Bone marrow (tissue), 2 donors: ENCODE data around the gene LHPP.

Experiments used
- DNase-seq, 2 donors: peaks; one replicate each; lab custom pipeline; 2025; lab: John Stamatoyannopoulos, UW

Gene LHPP

DNA sequence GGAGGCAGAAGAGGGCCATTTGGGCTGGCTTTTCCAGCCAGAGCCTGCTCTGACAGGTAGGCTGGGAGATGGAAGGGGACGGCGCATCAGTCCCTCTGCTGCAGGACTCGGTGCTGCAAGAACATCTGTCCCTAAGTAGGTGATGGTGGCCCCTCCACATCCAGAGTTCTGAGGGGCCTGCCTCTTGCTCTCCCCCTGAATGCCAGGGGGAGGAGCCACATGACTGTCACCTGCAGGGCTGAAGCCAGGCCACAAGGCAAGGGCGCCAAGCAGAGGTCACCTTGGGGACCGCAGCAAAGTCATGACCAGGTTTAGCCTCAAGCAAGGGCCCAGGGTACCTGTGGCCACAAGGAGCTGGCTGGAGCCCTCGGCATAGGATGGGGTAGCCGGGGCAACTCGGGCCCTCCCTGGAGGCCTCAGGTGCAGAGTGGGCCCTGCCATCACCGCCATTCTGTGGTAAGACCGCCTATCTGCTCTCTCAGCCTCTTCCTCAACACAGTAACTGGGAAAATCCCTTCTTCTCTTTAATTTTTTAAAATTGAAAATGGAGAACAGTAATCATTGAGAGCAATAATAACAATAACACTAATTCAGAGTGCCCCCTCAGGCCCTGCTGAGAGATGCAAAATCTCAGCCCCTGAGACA is 183.3 kb downstream of the LHPP start:
- no peak for DNase-seq

DNA sequence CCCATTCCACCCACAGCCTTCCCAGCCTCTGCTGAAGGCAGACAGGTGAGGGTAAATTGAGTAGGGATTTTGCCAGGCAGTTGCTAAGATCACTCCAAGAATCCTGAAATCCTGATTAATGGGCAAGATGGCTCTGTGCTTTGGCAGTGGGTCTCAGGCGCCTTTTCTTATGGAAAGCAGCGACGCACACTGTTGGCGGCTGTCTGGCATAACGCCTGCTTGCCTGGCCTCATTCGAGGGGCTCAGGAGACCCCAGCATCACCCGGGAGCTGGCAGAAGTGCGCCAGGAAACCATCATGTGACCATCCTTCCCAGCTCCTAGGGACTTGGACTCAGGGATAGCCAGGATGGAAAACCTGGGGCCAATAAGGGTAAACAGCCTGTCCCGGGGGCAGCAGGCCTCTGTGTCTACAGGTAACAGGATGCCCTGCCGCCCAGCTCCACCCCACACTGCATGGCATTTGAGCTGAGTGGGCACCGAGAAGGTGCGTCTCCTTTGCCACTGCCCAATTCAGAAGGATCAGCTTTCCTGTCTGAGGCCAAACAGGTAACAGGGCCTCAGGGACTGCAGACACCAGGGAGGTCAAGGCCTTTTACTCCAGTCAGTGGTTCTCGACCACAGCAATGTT is 184.0 kb downstream of the LHPP start:
- DNase-seq = no peak

GRCh38 chr10:124646483-124647352 is 185.1 kb downstream of the LHPP start:
- peak; percentile 20 to 26 for DNase-seq

DNA sequence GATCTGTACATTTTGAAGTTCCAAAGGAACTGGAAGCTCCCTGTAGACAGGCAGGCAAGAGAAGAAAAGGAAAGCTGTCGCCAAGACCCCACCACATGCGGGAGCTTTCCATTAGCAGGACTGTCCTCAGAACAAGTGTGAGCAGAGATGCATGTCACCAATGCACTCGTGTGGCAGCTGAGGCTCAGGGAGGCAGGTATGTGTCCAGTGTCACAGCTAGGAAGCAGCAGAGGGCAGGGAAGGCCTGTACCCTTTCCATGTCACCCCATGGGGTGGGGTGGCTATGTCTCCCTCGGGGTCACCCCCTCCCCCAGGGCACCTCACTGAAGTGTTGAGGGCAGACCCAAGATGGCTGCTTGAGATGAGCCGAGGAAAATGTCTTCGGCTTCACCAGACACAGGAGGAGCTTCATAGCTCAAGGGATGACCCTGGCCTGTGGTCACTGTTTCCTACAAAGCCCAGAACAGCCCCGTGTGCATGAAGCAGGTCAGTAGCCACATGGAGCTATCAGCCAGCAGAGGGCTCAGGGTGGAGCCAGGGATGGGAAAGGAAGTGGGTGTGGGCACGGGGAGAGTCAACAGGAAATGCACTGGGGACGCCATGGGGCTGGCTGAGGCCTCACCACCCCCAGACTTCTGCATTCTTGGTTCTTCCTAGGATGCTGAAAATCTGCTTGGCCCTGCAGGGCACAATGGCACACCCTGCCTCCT is 186.0 kb downstream of the LHPP start:
- peak; percentile 51 to 94 for DNase-seq

- DNase-seq = no peak
Measured at GRCh38 chr10:124648131-124648475, 186.5 kb downstream of the LHPP start.

DNA sequence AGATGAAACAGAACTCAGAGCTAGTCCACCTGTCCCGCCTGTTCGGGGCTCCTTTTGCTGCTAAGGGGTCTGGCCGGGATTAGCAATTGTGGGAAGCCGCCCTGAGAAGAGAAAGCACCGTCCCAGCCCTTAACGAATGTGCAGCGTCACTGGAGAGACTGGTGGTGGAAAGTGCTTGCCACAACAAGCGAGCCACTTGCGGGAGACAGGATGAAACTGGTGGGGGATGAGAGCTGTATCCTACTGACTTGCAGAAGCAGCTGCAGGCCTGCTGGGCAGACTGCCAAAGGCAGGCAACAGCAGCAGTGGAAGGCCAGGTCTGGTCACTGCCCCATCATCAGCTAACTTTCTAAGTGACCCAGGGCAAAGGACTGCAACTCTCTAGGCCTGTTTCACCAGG is 187.1 kb downstream of the LHPP start:
- peak in 1 of 2 donors; percentile 87 for DNase-seq

- no peak for DNase-seq
Measured at GRCh38 chr10:124649214-124649613, 187.6 kb downstream of the LHPP start.

DNA sequence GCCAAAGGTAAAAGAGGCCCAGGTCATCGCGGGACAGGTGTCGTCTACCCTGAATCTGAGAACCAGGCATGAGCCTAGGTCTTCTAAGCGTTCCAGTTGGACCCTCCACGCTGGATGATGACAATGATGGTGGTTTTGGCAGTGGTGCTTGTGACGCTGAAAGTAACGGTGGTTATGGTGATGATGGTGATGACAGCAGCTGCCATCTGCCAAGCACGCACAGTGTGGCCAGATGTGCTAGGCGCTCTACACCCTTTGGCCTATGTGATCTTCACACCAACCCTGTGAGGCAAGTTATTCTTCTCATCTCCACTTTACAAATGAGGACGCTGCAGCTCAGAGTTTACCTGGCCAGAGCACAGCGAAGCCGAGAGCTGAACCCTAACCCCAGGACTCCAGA is 188.6 kb downstream of the LHPP start:
- DNase-seq = no peak

GRCh38 chr10:124650820-124651401 is 189.3 kb downstream of the LHPP start:
- DNase-seq = peak in 1 of 2 donors; percentile 82

DNA sequence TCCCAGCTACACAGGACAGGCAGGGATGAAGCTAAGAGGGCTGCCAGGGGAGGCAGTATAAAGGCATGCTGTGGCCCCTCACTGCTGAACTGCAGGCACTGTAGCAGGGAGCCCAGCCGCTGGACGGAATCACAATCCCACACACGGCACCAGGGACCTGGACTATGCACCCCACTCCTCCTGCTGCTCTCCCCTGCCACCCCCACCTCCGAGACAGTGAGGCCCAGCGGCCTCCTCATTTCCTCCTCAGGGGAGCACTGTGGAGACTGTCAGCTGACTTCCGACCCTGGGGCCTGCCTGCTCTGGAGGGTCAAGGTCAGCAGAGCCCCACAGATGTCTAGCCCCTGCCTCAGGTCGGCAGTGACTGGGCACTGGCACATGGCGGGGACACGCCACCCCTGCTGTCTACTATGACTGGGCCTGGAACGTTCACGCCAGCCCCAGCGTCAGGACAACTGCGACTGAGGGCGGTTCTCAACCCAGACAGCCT is 189.8 kb downstream of the LHPP start:
- no peak for DNase-seq

- no peak for DNase-seq
Measured at GRCh38 chr10:124652200-124652599, 190.6 kb downstream of the LHPP start.

DNA sequence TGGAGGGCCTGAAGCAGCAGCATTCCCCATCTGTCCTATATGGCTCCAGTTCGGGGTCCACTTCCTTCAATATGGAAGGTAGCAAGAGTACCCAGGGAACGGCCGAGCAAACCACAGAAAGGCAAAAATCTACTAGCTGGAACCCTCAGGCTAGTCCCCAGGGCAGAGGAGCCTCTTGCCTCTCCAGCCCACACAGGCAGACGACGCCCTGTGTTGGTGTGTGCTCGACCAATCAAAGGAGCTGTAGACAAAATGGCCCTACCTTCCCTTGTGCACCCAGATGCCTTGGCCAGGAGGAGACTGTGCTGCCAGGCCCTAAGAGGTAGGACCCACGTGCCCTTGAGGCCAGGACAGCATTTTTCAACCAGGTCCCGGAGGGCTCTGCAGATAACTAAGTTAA is 191.1 kb downstream of the LHPP start:
- no peak for DNase-seq

- no peak for DNase-seq
Measured at GRCh38 chr10:124653311-124653710, 191.7 kb downstream of the LHPP start.

DNA sequence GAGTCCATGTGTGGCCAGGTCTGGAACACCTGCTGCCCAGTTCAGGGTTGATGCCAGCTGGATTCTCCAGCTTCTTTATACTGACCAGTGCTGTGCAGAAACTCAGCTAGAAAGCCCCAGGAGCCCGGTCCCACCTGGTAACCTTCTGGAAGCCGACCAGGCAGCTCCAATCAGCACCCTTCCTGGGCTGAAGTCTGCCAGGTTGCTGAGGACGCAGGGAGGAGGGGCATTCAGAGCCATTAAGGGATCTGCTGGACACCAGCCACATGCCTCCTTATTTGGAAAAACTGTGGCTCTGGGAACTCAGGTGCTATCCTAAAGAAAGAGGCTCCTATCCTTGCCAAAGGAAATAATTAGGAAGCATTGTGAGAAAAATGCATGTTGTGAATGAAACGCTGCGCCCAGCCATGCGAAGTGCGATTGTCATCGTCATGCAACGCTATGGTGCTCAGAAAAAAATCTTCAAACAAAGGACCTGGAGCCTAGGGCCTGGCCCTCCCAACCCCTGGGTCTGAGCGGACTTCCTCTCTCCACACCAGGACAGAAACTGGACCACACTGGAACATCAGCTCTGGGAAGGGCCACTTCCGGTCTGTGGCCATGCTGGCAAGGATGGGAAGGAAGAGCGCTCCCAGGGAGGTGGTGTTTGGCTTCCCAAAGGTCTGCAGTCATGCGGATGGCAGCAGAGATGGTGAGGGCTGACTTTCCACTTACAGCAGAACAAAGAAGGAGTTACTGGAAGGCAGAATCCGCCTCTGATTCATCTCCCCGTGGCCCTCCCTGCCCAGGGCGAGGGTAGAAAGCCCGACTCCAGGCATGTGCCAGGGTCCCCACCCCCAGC is 192.4 kb downstream of the LHPP start:
- DNase-seq = no peak

GRCh38 chr10:124654686-124655085 is 193.1 kb downstream of the LHPP start:
- DNase-seq = no peak

GRCh38 chr10:124655191-124656112 is 193.8 kb downstream of the LHPP start:
- DNase-seq = no peak

GRCh38 chr10:124656113-124656490 is 194.5 kb downstream of the LHPP start:
- DNase-seq = no peak

DNA sequence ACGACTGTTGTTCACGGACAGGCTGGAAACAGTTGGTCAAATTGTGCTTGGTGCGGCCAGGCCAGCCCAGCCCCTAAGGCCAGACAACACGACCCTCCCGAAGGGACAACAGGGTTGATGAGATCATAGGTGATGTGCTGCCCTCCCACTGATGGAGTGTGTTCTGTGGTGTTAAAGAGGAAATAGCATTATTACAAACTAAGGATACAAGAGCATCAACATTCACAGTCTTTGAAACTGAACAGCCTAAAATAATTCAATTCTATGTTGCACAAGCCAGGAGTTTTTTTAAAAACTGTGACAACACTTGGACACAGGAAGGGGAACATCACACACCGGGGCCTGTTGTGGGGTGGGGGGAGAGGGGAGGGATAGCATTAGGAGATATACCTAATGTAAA is 194.9 kb downstream of the LHPP start:
- DNase-seq = no peak

DNA sequence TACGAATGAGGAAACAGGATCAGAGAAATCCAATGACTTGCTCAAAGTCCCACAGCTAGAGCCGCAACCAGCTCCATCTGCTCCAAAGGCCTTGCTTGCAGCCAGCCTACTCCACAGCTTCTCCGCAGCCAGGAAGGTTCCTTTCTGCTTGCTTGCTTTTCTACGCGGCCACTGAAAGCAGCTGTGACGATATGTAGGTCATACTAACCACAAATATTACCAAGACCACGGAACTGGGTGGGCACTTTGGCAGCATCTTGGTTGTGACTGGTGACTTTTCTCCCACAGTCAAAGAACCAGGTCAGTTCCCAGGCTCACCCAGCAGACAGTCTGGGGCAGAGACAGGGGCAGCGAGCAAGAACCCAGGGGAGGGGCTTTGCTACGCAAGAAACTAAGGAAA is 196.2 kb downstream of the LHPP start:
- DNase-seq = no peak
